SU-DHL-6 (cell line): ENCODE measurements around the gene NIP7.
"Not testable (repeated sequence)": the region's sequence is repeated elsewhere in the genome, so short reads cannot be mapped to it uniquely, and the experiment has no call there.

Experiments
- H2AFZ ChIP-seq: fragments of 200-600 bp; sonication (generic); 2 replicates; pipeline ENCODE4 v1.6.1; 2014; ENCODE audit warnings: low read depth, mild to moderate bottlenecking, moderate library complexity, mixed read lengths, antibody characterized with exemption, low read length; ENCODE audit not compliant: severe bottlenecking
- H3F3A ChIP-seq: fragments of 200-600 bp; shearing (Covaris generic); 2 replicates; pipeline ENCODE4 v1.6.0; 2016; ENCODE audit warnings: antibody characterized with exemption, mild to moderate bottlenecking; ENCODE audit not compliant: insufficient read depth
- H3K27ac ChIP-seq: fragments of 200-600 bp; sonication (generic); 2 replicates; pipeline ENCODE4 v1.5.1; 2016; ENCODE audit warnings: low read depth, mild to moderate bottlenecking, low read length, moderate library complexity, mixed read lengths
- H3K27me3 ChIP-seq: fragments of 200-600 bp; sonication (generic), shearing (Covaris generic); 2 replicates; pipeline ENCODE4 v1.6.0; 2014; ENCODE audit warnings: mild to moderate bottlenecking, low read length
- H3K36me3 ChIP-seq: fragments of 200-600 bp; sonication (generic); 2 replicates; pipeline ENCODE4 v1.6.1; 2014; ENCODE audit warnings: mild to moderate bottlenecking, low read length, mixed read lengths
- H3K4me2 ChIP-seq: fragments of 300-600, 200-600 bp; shearing (Covaris generic), sonication (generic); 2 replicates; pipeline ENCODE4 v1.6.0; 2014; ENCODE audit warnings: low read length, low read depth, mild to moderate bottlenecking; ENCODE audit not compliant: poor library complexity, severe bottlenecking
- H3K4me3 ChIP-seq: fragments of 200-600 bp; sonication (generic); 2 replicates; pipeline ENCODE4 v1.5.1; 2014; ENCODE audit warnings: antibody characterized with exemption, low read length, mild to moderate bottlenecking, mixed read lengths; ENCODE audit not compliant: insufficient read depth, poor library complexity, severe bottlenecking
- H3K79me2 ChIP-seq: fragments of 200-600 bp; sonication (generic); 2 replicates; pipeline ENCODE4 v1.6.1; 2014; ENCODE audit warnings: mild to moderate bottlenecking, low read length, moderate library complexity; ENCODE audit not compliant: insufficient read depth
- H3K9ac ChIP-seq: fragments of 200-600 bp; sonication (generic); 2 replicates; pipeline ENCODE4 v1.7.0; 2014; ENCODE audit warnings: mild to moderate bottlenecking, low read length
- H3K9me2 ChIP-seq: fragments of 200-600 bp; sonication (generic); replicated peaks from 2 replicates; pipeline ENCODE4 v1.6.1; 2014; ENCODE audit warnings: low read length; ENCODE audit not compliant: insufficient read depth
- H3K9me3 ChIP-seq: fragments of 200-600 bp; sonication (generic); 2 replicates; pipeline ENCODE4 v1.6.1; 2014; ENCODE audit warnings: low read length, mixed read lengths; ENCODE audit not compliant: insufficient read depth
- H4K20me1 ChIP-seq: fragments of 200-600 bp; sonication (generic); 2 replicates; pipeline ENCODE4 v1.6.1; 2014; ENCODE audit warnings: low read depth, mild to moderate bottlenecking, antibody characterized with exemption, low read length, moderate library complexity, mixed read lengths
- EZH2phosphoT487 ChIP-seq: fragments of 200-600 bp; sonication (generic), shearing (Covaris generic); conservative IDR thresholded peaks from 2 replicates; pipeline ENCODE4 v1.6.1; 2018; ENCODE audit warnings: mild to moderate bottlenecking, antibody characterized with exemption, low read length, moderate library complexity, mixed read lengths
- TF ChIP-seq, protein P1 (sequence below): fragments of 200-600 bp; sonication (generic); IDR thresholded peaks from one replicate; pipeline ENCODE4 v1.5.1; 2017; ENCODE audit warnings: antibody characterized with exemption, mild to moderate bottlenecking, low read length, moderate library complexity; ENCODE audit not compliant: insufficient read depth, poor library complexity, severe bottlenecking

NIP7 gene

DNA sequence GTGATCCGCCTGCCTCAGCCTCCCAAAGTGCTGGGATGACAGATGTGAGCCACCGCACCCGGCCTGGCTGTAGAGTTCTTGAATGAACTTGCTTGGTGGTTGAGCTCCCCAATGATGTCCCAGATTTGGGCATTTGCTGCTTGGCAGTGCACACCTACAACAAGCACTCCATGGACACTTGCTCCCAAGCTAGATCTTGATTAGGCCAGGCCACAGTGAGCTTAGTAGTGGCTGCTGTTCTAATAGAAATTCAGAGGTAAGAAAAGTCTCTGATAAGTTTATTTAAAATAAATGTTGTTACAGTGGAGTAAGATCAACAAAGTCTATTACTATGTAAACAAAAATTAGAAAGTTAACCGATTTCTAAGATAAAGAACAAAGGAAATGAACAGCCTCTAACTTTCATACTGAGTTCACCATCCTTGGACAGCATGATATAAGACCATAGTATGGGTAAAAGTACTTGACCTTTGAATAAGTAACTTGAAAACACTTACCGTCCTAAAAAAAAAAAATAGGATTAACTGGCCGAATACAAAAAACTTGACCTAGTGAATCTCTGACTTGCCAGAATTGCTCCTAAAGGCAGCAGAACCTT lies 11.1 kb downstream of the NIP7 start:
- Histone ChIP-seq H3K4me3 (no peak overlapping the region), H3K9me2 (no peaks in the 10 kb centered on the region), H2AFZ (no peak overlapping the region), H3K9ac (no peak overlapping the region), H3K9me3 (no peaks in the 10 kb centered on the region), H3K27ac (no peak overlapping the region), H3K79me2 (no peaks in the 10 kb centered on the region), H3K36me3 (no peaks in the 10 kb centered on the region; the same call in 1 of the 2 replicates), H3K27me3 (no peaks in the 10 kb centered on the region), H3K4me2 (no peak overlapping the region), H3F3A (peaks cover 5% of the 10 kb centered on the region; the same call in 1 of the 2 replicates), H4K20me1 (no peaks in the 10 kb centered on the region)
- TF ChIP-seq, protein P1, sequence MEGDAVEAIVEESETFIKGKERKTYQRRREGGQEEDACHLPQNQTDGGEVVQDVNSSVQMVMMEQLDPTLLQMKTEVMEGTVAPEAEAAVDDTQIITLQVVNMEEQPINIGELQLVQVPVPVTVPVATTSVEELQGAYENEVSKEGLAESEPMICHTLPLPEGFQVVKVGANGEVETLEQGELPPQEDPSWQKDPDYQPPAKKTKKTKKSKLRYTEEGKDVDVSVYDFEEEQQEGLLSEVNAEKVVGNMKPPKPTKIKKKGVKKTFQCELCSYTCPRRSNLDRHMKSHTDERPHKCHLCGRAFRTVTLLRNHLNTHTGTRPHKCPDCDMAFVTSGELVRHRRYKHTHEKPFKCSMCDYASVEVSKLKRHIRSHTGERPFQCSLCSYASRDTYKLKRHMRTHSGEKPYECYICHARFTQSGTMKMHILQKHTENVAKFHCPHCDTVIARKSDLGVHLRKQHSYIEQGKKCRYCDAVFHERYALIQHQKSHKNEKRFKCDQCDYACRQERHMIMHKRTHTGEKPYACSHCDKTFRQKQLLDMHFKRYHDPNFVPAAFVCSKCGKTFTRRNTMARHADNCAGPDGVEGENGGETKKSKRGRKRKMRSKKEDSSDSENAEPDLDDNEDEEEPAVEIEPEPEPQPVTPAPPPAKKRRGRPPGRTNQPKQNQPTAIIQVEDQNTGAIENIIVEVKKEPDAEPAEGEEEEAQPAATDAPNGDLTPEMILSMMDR, result no peak
- no peak for TF ChIP-seq EZH2phosphoT487

DNA sequence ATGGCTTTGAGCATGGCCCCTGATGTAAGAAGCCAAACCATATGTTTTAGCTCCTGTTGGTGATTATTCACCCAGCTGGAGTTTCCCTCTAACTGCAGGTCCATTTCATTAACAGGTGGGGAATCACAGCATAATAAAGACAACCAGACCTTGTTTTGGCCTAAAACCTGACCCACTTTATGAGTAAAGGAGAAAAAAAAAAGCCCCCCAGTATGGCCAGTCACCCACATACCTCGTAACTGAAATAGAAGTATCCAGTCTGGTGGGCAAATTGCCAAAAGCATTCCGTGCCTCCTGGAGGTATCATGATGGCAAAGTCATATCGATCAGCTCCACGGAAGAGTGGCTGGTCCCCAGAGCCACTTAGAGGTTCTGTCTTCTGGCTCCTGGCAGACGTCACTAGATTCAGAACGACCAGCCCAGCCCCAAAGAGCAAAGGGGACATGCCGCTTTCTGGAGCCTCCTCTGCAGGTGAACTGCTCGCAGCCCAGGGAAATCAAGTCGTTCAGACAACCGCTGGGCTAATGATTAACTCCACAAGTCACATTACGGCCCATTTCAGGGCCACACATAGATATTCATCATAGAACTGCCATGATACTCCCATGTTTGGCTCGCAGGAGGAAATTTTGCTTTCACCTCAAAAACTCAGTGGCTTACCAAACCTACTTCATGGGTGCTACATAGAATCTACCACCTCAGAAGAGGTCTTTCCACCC lies 11.9 kb downstream of the NIP7 start, which contains the start of gene TMED6:
Gene TMED6 (minus strand): TSS at position 478 of the 719 bp plus-strand sequence. CDS start 33 bp downstream, at position 445.
- no peak within 1 kb of the TSS for H3K4me2 ChIP-seq
- no peaks in the 10 kb centered on the region; the same call in 1 of the 2 replicates for H3K36me3 ChIP-seq

GRCh38 chr16:69360070-69360469 lies 20.5 kb downstream of the NIP7 start:
- H2AFZ ChIP-seq, H3F3A ChIP-seq, H3K9me3 ChIP-seq, H3K9ac ChIP-seq, H3K9me2 ChIP-seq, H3K4me2 ChIP-seq, H3K27me3 ChIP-seq, H3K27ac ChIP-seq, H3K79me2 ChIP-seq, H4K20me1 ChIP-seq, H3K4me3 ChIP-seq, H3K36me3 ChIP-seq: not testable (repeated sequence)

More for the DNA sequence above, 11.9 kb downstream of the NIP7 start, which contains the start of gene TMED6:
- Histone ChIP-seq H4K20me1 (no peaks in the 10 kb centered on the region), H3K9me2 (no peaks in the 10 kb centered on the region), H3K9ac (no peak within 1 kb of the TSS), H3K9me3 (no peaks in the 10 kb centered on the region), H2AFZ (no peak within 1 kb of the TSS), H3F3A (no peaks in the 10 kb centered on the region; the same call in 1 of the 2 replicates), H3K27me3 (no peaks in the 10 kb centered on the region), H3K4me3 (no peak within 1 kb of the TSS), H3K79me2 (no peaks in the 10 kb centered on the region), H3K27ac (no peak within 1 kb of the TSS)
- no peak for TF ChIP-seq EZH2phosphoT487
- TF ChIP-seq, protein P1, result no peak

DNA sequence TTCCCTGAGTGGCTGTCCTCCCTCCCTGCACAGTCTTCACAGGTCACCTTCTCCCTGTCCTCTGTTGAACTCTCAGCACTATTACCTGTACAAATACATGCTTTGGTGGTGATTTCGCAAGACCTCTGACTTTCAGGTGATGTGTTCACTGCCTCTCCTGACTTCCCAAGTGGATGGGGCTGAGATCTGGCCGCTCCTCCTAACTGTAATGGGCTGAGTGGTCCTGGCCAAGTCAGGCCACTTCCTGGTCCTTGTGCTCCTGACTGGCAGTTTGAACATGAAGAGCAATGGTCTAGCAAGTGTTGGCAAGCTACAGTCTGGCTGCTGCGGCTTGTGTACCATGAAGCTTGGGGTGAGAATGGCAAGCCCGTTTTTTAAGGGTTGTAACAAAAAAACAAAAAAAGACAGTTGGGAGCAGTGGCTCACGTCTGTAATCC lies 23.7 kb downstream of the NIP7 start:
- Histone ChIP-seq H4K20me1 (no peaks in the 10 kb centered on the region), H3K79me2 (no peaks in the 10 kb centered on the region), H3K4me3 (no peak overlapping the region), H3K4me2 (no peak overlapping the region), H3K36me3 (peaks cover 1% of the 10 kb centered on the region; the same call in 1 of the 2 replicates), H3K27ac (no peak overlapping the region), H2AFZ (no peak overlapping the region), H3K9ac (no peak overlapping the region), H3F3A (no peaks in the 10 kb centered on the region), H3K9me2 (no peaks in the 10 kb centered on the region), H3K27me3 (no peaks in the 10 kb centered on the region), H3K9me3 (no peaks in the 10 kb centered on the region)
- TF ChIP-seq EZH2phosphoT487, result no peak
- TF ChIP-seq, protein P1, result no peak
